HG03457 (cell line): Measurements from ENCODE around the gene CCNY.
A peak's percentile ranks its signal among the peaks of the same experiment; 100 is the strongest.
"Not testable (repeated sequence)": the region's sequence is repeated elsewhere in the genome, so short reads cannot be mapped to it uniquely, and the experiment has no call there.

ENCODE experiments used
- ATAC-seq: cut with Tn5 transposase; IDR thresholded peaks from one replicate; pipeline ENCODE4 v1.9.1; 2021; ENCODE audit warnings: moderate number of reproducible peaks; ENCODE audit not compliant: unreplicated experiment

The CCNY gene

GRCh38 chr10:35336084-35336831, at the start of gene CCNY:
Gene CCNY (plus strand): TSS chr10:35336509. CDS start chr10:35337054, 545 bp downstream.
- peak; percentile 42 for ATAC-seq

GRCh38 chr10:35289198-35289597, 47.1 kb upstream of the CCNY start:
- no peak for ATAC-seq

GRCh38 chr10:35294506-35294905, 41.8 kb upstream of the CCNY start:
- no peak for ATAC-seq

GRCh38 chr10:35299016-35299415, 37.3 kb upstream of the CCNY start:
- no peak for ATAC-seq

GRCh38 chr10:35300063-35300699, 36.1 kb upstream of the CCNY start:
- ATAC-seq, result no peak

- ATAC-seq, result no peak
These were observed 31.7 kb upstream of the CCNY start for GRCh38 chr10:35304649-35305048.

- ATAC-seq, result no peak
These were observed 29.5 kb upstream of the CCNY start for GRCh38 chr10:35306852-35307251.

- no peak for ATAC-seq
These were observed 29.0 kb upstream of the CCNY start for GRCh38 chr10:35307297-35307696.

GRCh38 chr10:35308809-35309208, 27.5 kb upstream of the CCNY start:
- no peak for ATAC-seq

GRCh38 chr10:35314142-35314541, 22.2 kb upstream of the CCNY start:
- ATAC-seq, result not testable (repeated sequence)

- ATAC-seq, result not testable (repeated sequence)
These were observed 21.1 kb upstream of the CCNY start for GRCh38 chr10:35315235-35315634.

GRCh38 chr10:35316218-35316967, 19.9 kb upstream of the CCNY start:
- no peak for ATAC-seq

- ATAC-seq, result no peak
These were observed 17.8 kb upstream of the CCNY start for GRCh38 chr10:35318551-35318950.

GRCh38 chr10:35320341-35320740, 16.0 kb upstream of the CCNY start:
- ATAC-seq, result no peak

GRCh38 chr10:35322636-35323035, 13.7 kb upstream of the CCNY start:
- ATAC-seq, result no peak

GRCh38 chr10:35324196-35324595, 12.1 kb upstream of the CCNY start:
- no peak for ATAC-seq

- no peak for ATAC-seq
These were observed 9.7 kb upstream of the CCNY start for GRCh38 chr10:35326466-35327235.

GRCh38 chr10:35327790-35328403, 8.4 kb upstream of the CCNY start:
- no peak for ATAC-seq

- ATAC-seq, result no peak
These were observed 7.8 kb upstream of the CCNY start for GRCh38 chr10:35328404-35329037.

- no peak for ATAC-seq
These were observed 6.8 kb upstream of the CCNY start for GRCh38 chr10:35329520-35329919.
